NCI-H526 treated with DMSO at 0.1 percent for 48 hours (cell line): ENCODE data around the gene PKM.
"Not testable (repeated sequence)": the region's sequence is repeated elsewhere in the genome, so short reads cannot be mapped to it uniquely, and the experiment has no call there.

Experiments
- DNase-seq: peaks from one replicate; lab custom pipeline; 2025; lab: John Stamatoyannopoulos, UW

PKM gene

DNA sequence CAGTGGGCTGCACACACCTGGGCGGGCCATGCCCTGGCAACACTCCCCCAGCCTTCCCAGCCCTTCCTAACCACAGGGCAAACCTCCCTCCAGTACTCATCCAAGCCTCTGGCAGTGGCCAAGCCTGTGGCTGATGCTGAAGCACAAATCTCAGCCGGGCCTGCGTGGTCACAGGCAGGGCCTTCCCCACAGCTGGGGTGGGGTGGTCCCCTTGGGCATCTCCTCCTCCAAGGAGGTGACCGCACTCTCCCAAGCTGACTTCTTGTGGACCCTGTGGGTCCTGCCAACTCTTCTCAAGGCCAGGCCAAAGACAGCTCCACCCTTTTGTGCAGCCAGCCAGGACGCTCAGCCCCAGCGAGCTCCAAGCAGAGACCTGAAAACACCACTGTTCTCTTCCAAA lies 54.8 kb downstream of the PKM start:
- no peak for DNase-seq

DNA sequence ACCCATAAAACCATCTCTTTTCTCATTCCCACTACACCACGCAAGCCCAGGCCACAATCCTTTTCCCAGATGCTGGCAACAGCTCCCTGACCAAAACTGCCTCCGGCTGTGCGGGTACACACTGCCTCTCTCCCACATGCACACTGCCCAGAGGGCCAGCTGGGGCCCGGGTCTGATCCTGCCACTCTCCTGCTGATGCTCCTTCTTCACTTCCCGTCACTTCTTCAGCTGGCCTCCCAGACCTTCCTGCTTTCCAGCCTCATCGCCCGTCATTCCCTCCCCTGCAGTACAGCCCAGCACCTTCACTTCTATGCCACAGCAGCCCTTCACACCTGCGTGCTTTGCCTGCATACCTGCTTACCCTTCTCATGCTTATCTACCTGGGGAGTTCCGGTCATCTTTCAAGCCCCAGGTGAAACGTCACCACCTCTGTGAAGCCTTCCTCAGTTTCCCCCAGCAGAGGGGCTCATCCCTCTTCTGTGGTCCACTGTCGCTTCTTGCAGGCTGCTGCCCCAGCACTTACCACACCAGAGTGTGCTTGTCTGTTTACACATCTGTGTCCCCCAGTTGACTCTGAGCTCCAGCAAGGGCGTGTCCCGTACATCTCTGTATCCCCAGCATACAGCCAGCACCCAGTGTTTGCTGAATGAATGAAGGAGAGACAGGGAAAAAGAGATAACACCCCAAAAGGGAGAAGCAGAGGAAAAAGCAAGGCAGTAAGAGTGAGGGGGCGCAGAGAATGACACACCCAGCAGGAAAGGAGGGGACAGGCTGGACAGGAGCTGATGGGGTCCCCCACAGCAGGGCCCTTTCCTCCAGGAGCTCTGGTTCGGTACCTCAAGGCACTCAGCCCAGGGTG lies 55.6 kb downstream of the PKM start:
- no peak for DNase-seq

DNA sequence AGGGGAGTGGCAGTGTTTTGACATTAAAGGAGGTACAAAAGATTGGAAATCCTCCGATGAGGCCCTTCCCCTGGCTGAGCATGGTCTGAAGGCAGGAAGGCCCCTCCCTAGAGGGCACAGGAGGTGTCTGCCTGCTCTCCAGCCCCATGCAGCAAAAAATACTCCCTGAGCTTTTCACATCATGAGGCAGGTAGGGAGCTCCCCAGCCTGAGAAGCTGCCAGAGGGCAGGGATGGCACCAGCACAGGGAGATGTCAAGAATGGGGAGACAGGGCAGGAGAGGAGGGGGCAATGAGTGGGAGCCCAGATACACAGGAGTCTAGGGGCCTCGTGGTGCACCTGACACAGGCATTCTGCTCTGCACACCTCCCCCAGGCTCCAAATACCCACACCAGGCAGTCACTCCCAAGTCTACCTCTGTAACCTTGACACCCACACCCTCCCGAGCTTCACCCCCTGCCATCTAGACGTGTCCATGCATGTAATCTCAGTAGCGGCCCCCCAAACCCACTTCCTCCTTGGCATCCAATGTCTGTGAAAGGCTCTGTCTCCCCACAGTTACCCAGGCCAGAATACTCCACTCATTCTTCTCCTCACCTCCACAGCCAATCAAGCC lies 56.3 kb downstream of the PKM start:
- DNase-seq, result no peak

DNA sequence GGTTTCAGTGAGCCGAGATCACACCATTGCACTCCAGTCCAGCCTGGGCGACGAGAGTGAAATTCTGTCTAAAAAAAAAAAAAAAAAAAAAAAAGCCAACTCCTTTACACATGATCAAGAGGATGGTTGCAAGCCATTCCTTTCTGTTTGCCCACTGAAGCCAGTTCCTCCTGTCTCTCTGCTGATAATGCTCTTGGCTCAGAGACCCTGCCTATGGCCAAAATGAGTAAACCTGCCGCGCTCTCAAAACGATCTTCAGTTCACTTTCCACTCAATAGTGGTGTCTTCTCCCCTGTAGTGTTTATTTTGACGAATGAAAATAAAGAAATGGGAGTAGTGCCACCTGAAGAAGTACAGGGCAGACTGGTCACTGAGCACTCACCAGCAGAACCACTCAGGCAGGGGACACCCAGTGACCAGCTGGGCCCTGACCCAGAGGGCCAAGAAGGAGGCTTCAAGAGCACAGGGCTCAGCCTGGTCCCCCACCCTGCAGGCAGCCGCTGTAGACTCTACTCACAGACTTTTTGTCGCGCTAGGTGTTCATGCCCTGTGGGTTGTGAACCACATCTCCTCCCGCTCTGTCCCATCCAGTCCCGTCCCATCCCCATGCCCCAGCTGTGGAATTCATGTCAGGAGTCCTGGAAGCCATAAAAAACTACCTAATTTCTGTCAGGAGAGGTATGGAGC lies 57.0 kb downstream of the PKM start:
- no peak for DNase-seq

DNA sequence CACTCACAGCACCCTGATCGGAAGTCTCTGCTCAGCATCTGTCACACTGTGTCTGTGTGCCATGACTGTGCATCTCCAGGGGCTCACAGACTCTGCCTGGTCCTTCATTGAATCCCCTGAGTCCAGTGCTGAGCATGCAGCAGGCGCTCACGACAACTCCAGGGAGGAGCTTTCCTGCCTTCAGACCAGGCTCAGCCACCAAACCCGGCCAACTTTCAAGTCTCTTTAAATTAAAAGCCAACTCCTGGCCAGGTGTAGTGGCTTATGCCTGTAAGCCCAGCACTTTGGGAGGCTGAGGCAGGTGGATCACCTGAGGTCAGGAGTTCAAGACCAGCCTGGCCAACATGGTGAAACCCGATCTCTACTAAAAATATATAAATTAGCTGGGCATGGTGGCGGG lies 57.6 kb downstream of the PKM start:
- DNase-seq, result no peak

DNA sequence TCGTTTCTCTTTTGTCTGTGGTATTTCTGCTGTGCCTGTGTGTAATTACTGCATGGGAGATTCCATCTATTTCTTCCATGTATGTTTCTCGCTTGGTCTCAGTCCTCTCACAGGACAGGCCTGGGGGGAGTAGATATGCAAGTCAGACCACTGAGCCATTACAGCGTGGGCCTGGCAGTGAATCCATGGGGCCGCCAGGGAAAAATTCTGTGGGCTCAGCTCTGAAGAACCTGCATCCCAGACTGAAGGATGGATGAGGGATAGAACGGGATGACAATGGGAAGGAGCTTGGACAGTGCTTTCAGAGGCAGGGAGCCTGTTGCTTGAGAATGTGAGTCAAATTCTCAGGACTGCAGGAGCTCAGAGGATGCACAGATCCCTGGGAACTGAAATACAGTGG lies 58.2 kb downstream of the PKM start:
- DNase-seq, result no peak

- DNase-seq, result not testable (repeated sequence)
Measured at GRCh38 chr15:72171978-72172377, 59.0 kb downstream of the PKM start.

- DNase-seq, result no peak
Measured at GRCh38 chr15:72170691-72171090, 60.3 kb downstream of the PKM start.

DNA sequence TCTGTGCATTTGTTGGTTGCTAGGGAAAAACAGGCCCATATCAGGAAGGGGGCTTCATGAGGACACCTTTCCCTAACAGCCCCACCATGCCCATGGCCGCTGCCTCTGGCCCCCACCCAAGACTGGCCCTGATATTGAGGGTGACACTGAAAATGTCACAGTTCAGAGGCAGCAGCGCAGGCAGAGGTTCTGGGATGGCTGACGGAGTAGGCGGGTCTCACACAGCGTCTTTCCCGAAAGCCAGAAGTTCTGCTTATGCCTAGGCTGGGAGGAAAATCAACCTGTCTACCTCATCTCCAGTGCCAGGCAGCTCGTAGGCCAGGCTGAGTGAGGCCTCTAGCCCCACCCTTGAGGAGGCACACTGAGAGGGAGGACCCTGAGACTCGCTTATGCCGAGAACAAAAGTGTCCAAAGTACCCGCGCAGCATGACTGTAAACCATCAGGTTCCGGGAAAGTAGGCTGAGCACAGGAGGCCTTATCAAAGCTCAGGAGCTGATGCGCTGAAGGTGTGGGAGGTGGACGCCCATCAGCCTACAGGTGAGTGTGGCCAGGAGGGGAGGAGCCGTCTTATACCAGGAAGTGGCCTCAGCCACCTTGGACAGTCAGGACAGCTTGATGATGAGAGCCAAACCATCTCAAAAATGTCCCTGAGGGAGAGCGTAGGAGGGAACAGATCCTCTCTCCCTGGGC lies 60.9 kb downstream of the PKM start:
- no peak for DNase-seq

DNA sequence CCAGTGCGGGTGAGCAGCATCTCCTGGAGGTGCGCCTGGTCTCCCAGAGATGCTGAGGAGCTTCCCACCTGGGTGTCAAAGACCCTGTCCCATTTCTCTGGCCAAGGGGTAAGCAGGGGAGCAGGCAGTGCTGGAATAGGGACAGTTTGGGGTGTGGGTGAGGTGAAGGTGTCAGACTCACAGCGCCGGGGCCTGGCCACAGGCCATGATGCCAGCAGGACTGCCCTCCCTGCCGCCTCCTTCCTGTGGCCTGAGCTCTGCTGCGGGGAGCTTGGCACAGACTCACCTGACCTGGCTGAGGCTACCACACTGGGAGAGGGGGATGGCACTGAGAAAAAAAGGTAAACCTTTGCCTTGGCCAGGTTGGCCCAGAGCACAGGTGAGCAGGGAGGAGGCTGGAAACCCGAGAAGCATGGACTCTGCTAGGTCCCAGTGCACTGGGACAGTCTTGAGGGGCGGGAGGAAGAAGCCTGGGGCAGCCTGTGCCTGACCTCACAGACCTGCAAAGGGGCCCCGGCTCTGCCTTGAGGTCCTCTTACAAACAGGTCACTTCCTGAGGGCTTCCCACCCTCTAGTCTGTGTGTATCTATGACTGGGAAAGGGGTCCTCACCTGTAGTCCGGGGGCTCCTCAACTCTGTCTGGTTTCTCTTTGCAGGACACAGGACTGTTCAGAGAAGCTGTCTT lies 61.6 kb downstream of the PKM start:
- no peak for DNase-seq

DNA sequence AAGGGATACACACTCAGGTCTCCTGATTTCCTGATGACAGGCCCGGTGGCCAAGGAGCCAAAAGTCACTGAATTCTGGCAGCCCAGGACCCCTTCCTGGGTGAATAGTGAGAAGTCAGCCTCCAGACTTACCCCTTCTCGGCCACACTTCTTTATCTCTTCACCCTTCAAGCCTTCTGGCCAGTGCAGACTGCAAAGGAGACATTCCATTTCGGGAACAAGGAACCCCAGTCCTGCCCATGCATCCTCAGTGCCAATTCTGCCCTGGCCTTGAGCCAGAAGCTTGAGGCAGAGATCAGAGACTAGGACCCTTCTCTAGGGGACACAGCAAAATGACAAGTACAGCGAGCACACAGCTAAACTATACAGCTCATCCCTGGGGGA lies 62.2 kb downstream of the PKM start:
- DNase-seq, result no peak

DNA sequence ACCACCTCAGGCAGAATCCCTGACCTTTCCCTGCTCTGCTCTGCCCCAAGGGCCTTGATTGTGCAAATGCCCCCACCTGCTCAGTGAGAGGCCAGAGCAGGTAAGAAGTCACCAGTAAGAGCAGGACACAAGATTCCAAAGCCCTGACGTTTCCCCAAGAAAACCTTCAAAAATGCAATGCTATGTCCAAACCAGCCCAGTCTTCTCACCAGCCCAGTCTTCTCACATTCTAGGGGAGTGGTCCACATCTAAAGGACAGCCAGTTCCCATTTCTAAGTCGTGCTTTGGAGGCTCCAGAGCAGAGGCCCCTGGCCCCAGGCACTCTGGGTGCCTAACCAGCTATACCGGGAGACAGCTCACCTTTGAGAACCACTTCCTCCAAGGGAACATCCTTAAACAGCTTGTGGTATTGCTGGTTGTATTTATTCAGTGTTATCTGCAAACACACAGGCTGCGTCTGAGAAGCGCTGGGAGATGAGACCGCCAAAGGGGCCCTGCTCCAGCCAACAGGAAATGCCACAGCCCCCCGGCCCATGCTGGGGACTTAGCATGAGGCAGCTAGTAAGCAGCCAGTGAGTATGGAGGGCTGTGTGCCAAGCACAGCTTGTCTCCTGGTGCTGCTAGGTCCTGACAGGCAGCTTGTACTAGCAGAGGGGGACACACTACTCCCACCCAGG lies 62.7 kb downstream of the PKM start:
- no peak for DNase-seq

GRCh38 chr15:72167445-72167844 lies 63.5 kb downstream of the PKM start:
- DNase-seq, result no peak

GRCh38 chr15:72166716-72167417 lies 64.1 kb downstream of the PKM start:
- DNase-seq, result no peak

GRCh38 chr15:72163719-72164118 lies 67.3 kb downstream of the PKM start:
- no peak for DNase-seq

DNA sequence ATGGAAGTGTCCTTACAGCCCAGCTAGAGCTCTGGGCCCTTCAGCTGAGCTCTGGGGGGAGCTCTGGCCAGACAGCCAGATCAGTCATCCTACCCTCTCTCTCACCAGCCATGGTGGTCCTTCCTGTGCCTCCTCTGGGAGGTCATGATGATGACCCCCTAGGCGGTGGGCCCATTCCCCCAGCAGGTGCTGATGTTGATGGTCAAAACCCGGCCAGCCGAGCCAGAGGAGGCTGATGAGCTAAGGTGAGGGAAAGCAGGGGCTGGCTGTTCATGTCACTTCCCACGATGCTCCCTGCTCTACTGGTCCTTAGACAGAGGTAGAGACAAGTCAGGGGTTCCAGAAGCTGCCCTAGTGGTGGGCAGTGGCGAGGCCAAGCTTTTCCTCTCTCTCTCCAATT lies 68.4 kb downstream of the PKM start:
- DNase-seq, result no peak

GRCh38 chr15:72161361-72162132 lies 69.4 kb downstream of the PKM start:
- no peak for DNase-seq

DNA sequence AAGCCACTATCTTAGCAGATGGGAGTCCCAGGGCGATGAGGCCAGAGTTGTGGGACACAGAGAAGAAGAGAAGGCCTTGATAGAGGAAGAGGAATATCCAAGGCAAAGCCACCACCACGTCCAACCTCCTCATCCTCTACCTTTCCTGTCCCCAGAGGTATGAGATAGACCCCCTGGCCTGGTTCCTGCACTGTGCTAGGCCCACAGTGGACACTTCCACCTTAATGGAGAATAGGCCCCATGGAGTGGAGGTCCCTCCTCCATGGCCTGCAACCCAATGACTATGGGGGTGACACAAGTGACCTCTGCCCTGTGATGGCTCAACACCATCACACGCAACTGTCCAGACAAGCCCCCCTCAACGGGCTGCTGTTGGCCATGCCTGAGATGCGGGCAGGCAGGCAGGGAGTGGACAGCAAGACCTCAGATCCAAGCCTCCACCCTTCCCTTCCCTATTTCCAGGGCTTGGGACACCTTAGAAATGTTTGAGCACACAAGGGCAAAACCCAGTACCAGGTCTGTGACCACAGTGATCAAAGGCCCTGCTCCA lies 70.2 kb downstream of the PKM start:
- DNase-seq, result no peak

DNA sequence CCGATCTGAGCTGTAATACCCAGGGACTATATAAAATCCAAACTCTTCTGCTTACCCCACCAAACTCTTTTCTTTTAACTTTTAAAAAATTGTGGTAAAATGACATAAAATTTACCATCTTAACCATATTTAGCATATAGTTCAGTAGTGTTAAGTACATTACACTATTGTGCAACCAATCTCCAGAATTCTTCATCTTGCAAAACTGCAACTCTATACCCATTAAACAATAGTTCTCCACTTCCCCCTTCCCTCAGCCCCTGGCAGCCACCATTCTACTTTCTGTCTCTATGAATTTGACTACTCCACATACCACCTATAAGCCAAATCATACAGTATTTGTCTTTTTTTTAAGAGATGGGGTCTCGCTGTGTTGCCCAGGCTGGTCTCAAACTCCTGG lies 74.1 kb downstream of the PKM start:
- DNase-seq, result no peak
